Activated naive CD8-positive, alpha-beta T cell (primary cell): ENCODE data around the gene HYOU1.
A peak's percentile ranks its signal among the peaks of the same experiment; 100 is the strongest.
"Not testable (repeated sequence)": the region's sequence is repeated elsewhere in the genome, so short reads cannot be mapped to it uniquely, and the experiment has no call there.

Source experiments
- H3K27ac Mint-ChIP-seq: one replicate; pipeline ENCODE4 v1.8.0; 2021; ENCODE audit warnings: mixed read lengths
- H3K27me3 Mint-ChIP-seq: one replicate; pipeline ENCODE4 v1.8.0; 2021; ENCODE audit warnings: mixed read lengths
- H3K36me3 Mint-ChIP-seq: one replicate; pipeline ENCODE4 v1.8.0; 2021; ENCODE audit warnings: mixed read lengths
- H3K4me1 Mint-ChIP-seq: one replicate; pipeline ENCODE4 v1.8.0; 2021; ENCODE audit warnings: low read depth, mixed read lengths
- H3K4me3 Mint-ChIP-seq: one replicate; pipeline ENCODE4 v1.8.0; 2021; ENCODE audit warnings: mild to moderate bottlenecking, mixed read lengths
- H3K9me3 Mint-ChIP-seq: one replicate; pipeline ENCODE4 v1.8.0; 2021; ENCODE audit warnings: low read depth, mixed read lengths

The HYOU1 gene

DNA sequence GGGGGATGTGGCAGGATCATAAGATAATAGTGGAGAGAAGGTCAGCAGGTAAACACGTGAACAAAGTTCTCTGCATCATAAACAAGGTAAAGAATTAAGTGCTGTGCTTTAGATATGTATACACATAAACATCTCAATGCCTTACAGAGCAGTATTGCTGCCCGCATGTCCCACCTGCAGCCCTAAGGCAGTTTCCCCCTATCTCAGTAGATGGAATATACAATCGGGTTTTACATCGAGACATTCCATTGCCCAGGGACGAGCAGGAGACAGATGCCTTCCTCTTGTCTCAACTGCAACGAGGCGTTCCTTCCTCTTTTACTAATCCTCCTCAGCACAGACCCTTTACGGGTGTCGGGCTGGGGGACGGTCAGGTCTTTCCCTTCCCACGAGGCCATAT lies 17.5 kb downstream of the HYOU1 start:
- H3K27me3 Mint-ChIP-seq, H3K36me3 Mint-ChIP-seq, H3K4me3 Mint-ChIP-seq, H3K4me1 Mint-ChIP-seq, H3K9me3 Mint-ChIP-seq, H3K27ac Mint-ChIP-seq: not testable (repeated sequence)

DNA sequence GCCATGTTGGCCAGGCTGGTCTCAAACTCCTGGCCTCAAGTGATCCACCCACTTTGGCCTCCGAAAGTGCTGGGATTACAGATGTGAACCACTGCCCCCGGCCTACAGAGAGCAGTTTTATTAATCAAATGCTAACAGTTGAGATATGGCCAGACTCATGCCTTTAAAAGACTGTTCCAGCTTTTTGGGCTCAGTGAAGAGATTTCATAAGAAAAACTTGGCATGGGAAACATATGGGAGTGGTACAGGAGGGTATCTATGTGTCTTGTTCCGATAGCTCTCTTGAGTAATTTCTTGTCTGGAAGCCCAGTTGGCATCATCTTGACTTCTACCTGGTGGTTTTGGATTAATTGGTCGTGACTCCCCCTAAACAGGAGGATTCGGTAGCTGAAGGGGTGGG lies 18.1 kb downstream of the HYOU1 start:
- Mint-ChIP-seq H3K9me3 (no peaks in the 10 kb centered on the region), H3K4me3 (no peak overlapping the region), H3K27me3 (no peaks in the 10 kb centered on the region), H3K4me1 (peaks cover 9% of the 10 kb centered on the region), H3K27ac (no peak overlapping the region), H3K36me3 (no peaks in the 10 kb centered on the region)

DNA sequence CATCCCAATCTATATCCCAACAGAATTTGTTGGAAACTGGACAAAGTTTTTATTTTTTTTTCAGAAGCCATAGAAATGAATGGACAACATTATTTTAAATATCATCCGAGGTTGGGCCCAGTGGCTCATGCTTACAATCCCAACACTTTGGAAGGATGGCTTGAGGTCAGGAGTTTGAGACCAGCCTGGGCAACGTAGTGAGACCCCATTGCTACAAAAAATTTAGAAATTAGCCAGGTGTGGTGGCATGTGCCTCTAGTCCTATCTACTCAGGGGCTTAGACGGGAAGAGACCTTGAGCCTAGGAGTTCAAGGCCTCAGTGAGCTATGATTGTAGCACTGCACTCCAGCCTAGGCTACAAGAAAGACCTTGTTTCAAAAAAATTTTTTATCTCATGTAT lies 22.2 kb downstream of the HYOU1 start:
- Mint-ChIP-seq H3K9me3 (no peaks in the 10 kb centered on the region), H3K4me3 (no peak overlapping the region), H3K4me1 (peaks cover 1% of the 10 kb centered on the region), H3K27me3 (no peaks in the 10 kb centered on the region), H3K36me3 (no peaks in the 10 kb centered on the region), H3K27ac (no peak overlapping the region)

- not testable (repeated sequence) for H3K36me3 Mint-ChIP-seq, H3K27me3 Mint-ChIP-seq, H3K9me3 Mint-ChIP-seq, H3K27ac Mint-ChIP-seq, H3K4me3 Mint-ChIP-seq
- H3K4me1 Mint-ChIP-seq = peaks cover 14% of the 10 kb centered on the region
Measured at GRCh38 chr11:119033421-119033820, 23.6 kb downstream of the HYOU1 start.

- peaks cover 14% of the 10 kb centered on the region for H3K4me1 Mint-ChIP-seq
- no peaks in the 10 kb centered on the region for H3K9me3 Mint-ChIP-seq
- no peaks in the 10 kb centered on the region for H3K36me3 Mint-ChIP-seq
- peak overlapping the region; percentile 15 for H3K4me3 Mint-ChIP-seq
- no peaks in the 10 kb centered on the region for H3K27me3 Mint-ChIP-seq
- peak overlapping the region; percentile 50 for H3K27ac Mint-ChIP-seq
Measured at GRCh38 chr11:119031912-119032280, 25.1 kb downstream of the HYOU1 start.

DNA sequence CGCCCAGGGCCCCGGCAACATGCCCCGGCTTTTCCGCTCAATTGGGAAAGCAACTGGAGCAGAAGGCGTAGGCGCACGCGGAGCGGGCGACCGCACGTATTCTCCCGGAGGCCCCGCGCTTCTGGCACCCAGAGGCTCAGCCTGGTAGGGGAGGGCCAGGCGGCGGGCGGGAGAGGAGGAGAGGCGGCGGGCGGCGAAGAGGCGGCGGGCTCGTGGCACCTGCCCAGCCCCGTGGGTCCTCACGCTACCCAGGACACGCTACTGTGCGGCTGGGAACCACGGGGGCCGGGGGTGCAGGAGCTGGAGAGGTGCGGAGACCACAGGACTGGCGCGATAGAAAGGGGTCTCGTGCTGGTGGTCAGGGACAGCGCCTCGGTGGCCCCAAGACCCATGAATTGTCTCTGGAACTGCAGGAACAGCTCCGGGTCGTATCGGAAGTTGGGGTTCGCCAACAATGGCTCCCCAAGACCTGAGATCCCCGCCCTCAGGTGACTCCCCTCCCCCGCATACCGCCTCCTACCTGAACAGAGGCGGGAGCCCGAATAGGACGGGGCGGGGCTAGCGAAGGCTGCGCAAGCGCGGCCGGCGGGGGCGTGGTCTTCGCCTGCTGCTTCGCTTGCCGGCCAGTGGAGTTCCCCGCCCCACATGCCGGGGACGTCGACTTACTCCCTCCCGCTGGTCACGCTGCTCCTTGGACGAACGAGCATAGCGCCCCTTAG lies 26.5 kb downstream of the HYOU1 start, which contains the start of gene SLC37A4:
SLC37A4 (minus strand) TSS at position 549 of the 719 bp plus-strand sequence.
- no peaks in the 10 kb centered on the region for H3K36me3 Mint-ChIP-seq
- no peaks in the 10 kb centered on the region for H3K9me3 Mint-ChIP-seq
- peak within 1 kb of the TSS; percentile 89 for H3K27ac Mint-ChIP-seq
- peaks cover 14% of the 10 kb centered on the region for H3K4me1 Mint-ChIP-seq
- no peaks in the 10 kb centered on the region for H3K27me3 Mint-ChIP-seq
- H3K4me3 Mint-ChIP-seq = peak within 1 kb of the TSS; percentile 78

DNA sequence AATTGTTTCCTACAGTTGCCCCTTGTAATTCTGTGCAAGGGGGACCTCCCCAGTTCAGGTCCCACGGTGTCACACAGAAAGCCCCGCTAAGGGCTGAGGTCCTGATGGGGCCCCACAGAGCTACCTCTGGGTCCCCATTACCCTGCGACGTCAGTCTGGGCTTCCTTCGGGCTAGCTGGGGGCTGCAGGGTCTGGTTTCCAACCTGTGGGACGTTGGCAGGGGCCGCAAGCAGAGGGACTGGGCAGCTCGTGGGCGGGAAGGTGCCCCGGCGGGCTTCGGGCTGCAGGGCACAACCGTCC lies 27.0 kb downstream of the HYOU1 start:
- Mint-ChIP-seq H3K27ac (peak overlapping the region; percentile 89), H3K4me3 (peak overlapping the region; percentile 78), H3K9me3 (no peaks in the 10 kb centered on the region), H3K27me3 (no peaks in the 10 kb centered on the region), H3K4me1 (peaks cover 14% of the 10 kb centered on the region), H3K36me3 (no peaks in the 10 kb centered on the region)

DNA sequence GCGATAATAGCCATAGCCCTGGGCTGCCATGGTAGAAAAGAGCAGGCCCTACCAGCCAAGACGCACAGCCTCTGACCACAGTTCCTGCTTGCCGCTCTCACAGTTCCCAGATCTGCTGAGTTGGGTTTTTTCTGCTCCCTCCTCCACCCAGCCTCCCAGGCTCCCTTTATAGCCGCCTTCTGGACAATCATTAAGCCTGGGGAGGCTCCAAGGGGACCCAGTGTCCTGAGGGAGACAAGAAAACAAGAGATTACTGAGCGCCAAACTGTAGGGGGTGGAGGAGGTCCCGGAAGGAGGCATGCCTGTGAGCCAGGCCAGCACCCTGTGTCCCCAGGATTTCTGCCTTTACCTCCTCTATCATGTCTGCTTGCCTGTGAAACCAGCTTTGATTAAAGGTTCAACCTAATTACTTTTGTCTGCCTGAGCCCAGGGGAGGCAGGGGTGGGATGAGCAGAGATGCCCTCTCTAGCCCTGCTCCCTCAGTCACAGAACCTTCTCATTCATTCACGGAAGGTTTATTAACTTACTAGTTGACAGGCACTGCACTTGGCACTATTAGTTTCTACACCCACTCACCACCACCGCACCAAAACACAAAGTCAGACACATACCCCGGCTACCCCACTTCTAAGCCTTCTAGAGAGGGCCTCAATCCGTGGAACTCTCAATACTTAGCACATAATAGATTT lies 27.5 kb downstream of the HYOU1 start:
- H3K4me3 Mint-ChIP-seq = peak overlapping the region; percentile 78
- no peaks in the 10 kb centered on the region for H3K36me3 Mint-ChIP-seq
- no peaks in the 10 kb centered on the region for H3K27me3 Mint-ChIP-seq
- peak overlapping the region; percentile 89 for H3K27ac Mint-ChIP-seq
- no peaks in the 10 kb centered on the region for H3K9me3 Mint-ChIP-seq
- H3K4me1 Mint-ChIP-seq = peaks cover 19% of the 10 kb centered on the region

DNA sequence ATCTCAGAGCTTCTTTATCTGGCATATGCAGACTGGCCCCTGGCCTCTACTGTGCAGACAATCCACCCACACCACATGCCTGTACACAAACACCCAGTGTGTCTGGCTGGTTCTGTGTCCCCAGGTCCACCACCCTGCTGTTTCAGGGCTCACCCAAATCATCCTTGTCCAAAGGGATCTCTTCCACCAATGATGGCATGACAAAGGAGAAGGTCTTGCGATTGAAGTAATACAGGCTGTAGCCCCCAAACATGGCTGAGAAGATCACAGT lies 28.0 kb downstream of the HYOU1 start:
- Mint-ChIP-seq H3K27me3 (no peaks in the 10 kb centered on the region), H3K9me3 (no peaks in the 10 kb centered on the region), H3K4me3 (peak overlapping the region; percentile 78), H3K27ac (peak overlapping the region; percentile 89), H3K4me1 (peaks cover 24% of the 10 kb centered on the region), H3K36me3 (no peaks in the 10 kb centered on the region)

GRCh38 chr11:119028346-119029068 lies 28.5 kb downstream of the HYOU1 start:
- Mint-ChIP-seq H3K9me3 (no peaks in the 10 kb centered on the region), H3K27me3 (no peaks in the 10 kb centered on the region), H3K27ac (no peak overlapping the region), H3K4me3 (no peak overlapping the region), H3K4me1 (peaks cover 28% of the 10 kb centered on the region), H3K36me3 (peaks cover under 1% of the 10 kb centered on the region)

GRCh38 chr11:119027561-119028345 lies 29.3 kb downstream of the HYOU1 start:
- Mint-ChIP-seq H3K9me3 (no peaks in the 10 kb centered on the region), H3K4me1 (peaks cover 33% of the 10 kb centered on the region), H3K4me3 (no peak overlapping the region), H3K27me3 (no peaks in the 10 kb centered on the region), H3K36me3 (peaks cover 2% of the 10 kb centered on the region), H3K27ac (peak overlapping the region; percentile 41)

GRCh38 chr11:119026970-119027369 lies 30.0 kb downstream of the HYOU1 start:
- no peak overlapping the region for H3K4me3 Mint-ChIP-seq
- H3K9me3 Mint-ChIP-seq = no peaks in the 10 kb centered on the region
- H3K36me3 Mint-ChIP-seq = peaks cover 2% of the 10 kb centered on the region
- no peaks in the 10 kb centered on the region for H3K27me3 Mint-ChIP-seq
- peaks cover 35% of the 10 kb centered on the region for H3K4me1 Mint-ChIP-seq
- no peak overlapping the region for H3K27ac Mint-ChIP-seq

DNA sequence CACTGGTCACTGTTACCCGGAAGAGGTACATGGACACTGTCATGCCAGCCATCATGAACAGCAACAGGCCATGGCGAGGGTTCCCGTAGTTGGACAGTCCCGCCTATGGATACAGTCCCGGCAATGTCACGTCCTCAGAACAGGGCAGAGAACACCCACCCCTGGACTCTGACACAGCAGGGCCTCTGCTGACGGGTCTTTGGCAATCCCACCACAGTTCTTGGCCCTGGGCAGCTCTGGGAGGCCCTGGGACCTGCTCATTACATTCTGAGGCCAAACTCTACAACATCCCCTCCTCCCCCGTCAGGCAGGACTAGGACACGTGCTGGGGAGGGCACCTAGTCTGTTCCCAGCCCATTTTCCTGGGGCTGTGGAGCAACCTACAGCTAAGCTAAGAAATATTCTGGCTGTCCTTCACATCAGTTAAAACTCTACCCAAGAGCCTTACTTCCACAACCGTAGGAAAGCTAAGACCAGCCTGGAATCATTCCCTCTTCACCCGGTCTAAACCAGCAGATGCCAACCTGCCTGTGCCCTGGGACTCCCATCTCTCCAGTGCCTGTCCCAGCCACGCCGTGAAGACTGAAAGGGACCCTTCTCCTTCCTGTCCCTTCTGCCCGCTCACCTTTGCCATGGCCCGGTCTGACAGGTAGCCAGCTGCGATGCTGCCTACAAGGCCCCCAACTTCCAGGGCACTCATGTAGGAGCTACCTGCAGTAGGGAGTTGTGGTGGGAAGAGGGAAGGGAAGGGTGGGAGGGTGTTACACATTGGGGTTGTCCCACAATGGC lies 30.8 kb downstream of the HYOU1 start:
- no peaks in the 10 kb centered on the region for H3K27me3 Mint-ChIP-seq
- peaks cover 43% of the 10 kb centered on the region for H3K4me1 Mint-ChIP-seq
- no peak overlapping the region for H3K4me3 Mint-ChIP-seq
- peaks cover 3% of the 10 kb centered on the region for H3K36me3 Mint-ChIP-seq
- H3K27ac Mint-ChIP-seq = no peak overlapping the region
- H3K9me3 Mint-ChIP-seq = no peaks in the 10 kb centered on the region

DNA sequence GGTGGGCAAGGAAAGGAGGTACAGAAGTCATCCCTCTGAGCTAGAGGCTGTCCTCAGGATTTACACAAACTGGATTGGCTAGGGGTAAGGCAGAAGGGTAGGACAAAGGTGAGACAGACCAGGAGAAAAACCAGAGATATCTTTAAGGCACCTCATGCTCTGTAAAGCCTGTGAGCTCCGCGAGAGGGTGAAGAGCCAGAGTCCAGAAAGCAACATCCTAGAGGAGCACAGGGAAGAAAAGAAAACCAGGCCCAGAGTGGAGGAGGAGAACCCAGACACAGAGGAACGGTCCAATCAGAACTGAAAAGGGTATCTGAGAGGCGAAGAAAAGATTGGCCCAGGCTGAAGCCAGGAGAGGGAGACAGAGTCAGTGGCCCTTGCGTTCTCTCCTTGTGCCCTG lies 31.5 kb downstream of the HYOU1 start:
- Mint-ChIP-seq H3K27ac (no peak overlapping the region), H3K4me1 (peaks cover 45% of the 10 kb centered on the region), H3K36me3 (peaks cover 4% of the 10 kb centered on the region), H3K9me3 (no peaks in the 10 kb centered on the region), H3K27me3 (no peaks in the 10 kb centered on the region), H3K4me3 (no peak overlapping the region)
